GM12872 (cell line): ENCODE data around the gene LCN6.

Source experiments
- TF ChIP-seq, protein P1 (sequence below): IDR thresholded peaks from 3 replicates; pipeline ENCODE4 v1.5.1; 2011; ENCODE audit warnings: low read depth, mild to moderate bottlenecking, low read length, moderate library complexity; ENCODE audit not compliant: insufficient read depth

Gene LCN6

DNA sequence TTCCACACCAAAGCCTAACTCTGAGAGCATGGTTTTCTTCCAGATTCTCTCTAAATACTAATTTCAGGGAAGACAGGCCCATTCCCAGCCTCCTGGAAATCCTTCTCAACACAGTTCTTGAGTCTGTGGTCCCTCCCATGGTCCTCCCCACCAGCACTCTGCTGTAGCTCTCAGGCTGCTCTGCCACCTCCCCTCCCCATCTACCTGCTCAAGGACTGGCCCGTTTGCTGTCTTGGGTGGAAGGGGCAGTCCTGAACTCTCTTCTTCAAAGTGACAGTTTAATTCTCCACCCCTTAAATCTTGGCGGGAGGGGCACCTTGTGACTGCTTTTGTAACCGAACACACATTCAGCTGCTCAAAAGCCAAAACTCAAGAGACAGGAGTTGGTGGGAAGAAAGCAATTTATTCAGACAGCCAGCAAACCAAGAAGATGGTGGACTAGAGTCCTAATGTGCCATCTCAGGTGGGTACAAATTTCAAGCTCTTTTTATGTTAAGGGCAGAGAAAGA is 23.6 kb upstream of the LCN6 start:
- TF ChIP-seq, protein P1, sequence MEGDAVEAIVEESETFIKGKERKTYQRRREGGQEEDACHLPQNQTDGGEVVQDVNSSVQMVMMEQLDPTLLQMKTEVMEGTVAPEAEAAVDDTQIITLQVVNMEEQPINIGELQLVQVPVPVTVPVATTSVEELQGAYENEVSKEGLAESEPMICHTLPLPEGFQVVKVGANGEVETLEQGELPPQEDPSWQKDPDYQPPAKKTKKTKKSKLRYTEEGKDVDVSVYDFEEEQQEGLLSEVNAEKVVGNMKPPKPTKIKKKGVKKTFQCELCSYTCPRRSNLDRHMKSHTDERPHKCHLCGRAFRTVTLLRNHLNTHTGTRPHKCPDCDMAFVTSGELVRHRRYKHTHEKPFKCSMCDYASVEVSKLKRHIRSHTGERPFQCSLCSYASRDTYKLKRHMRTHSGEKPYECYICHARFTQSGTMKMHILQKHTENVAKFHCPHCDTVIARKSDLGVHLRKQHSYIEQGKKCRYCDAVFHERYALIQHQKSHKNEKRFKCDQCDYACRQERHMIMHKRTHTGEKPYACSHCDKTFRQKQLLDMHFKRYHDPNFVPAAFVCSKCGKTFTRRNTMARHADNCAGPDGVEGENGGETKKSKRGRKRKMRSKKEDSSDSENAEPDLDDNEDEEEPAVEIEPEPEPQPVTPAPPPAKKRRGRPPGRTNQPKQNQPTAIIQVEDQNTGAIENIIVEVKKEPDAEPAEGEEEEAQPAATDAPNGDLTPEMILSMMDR, result no peak

DNA sequence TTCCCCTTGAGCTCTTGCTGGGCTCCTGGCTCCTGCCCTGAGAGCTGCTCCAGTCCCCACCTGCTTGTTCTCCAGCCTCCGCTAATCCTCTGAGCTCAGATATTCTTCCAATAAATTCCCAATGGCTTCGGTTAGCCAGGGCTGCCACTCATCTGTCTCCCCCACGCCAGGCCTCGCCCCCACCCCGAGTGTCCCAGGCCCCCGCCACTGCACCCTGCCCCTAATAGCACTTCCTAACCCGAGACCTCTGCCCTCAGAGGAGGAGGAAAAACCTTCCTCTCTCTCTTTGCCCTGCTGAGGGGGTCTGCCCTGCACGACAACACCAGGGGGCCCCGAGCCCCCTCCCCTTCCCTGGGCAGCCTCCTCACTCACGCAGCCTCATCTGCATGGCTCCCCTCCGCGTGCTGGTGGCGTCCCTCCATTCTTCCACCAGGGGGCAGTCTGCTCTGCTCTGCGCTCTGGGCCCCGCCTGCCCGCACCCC is 21.4 kb upstream of the LCN6 start:
- TF ChIP-seq, protein P1, result peak; percentile 76

- TF ChIP-seq, protein P1, result peak; percentile 59
These were observed 18.2 kb upstream of the LCN6 start for GRCh38 chr9:136766410-136767120.

DNA sequence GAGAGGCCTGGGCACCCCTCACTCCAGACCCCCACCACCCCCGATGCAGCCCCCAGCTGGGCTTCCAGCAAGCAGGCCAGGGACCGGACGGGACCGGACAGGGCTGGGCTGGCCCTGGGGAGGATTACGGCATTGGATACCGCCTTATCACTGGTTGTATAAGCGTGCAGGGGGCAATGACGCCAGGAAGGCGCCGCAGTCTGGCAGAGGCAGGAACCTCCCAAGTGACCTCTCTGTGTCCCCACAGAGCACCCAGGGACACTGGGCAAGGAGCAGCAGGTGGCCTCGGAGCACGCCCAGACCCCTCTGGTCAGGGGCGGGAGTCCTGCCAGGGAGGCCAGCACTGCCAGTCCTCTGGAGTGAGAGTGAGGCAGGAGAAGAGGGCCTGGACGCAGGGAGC is 16.7 kb upstream of the LCN6 start:
- TF ChIP-seq, protein P1, result no peak

DNA sequence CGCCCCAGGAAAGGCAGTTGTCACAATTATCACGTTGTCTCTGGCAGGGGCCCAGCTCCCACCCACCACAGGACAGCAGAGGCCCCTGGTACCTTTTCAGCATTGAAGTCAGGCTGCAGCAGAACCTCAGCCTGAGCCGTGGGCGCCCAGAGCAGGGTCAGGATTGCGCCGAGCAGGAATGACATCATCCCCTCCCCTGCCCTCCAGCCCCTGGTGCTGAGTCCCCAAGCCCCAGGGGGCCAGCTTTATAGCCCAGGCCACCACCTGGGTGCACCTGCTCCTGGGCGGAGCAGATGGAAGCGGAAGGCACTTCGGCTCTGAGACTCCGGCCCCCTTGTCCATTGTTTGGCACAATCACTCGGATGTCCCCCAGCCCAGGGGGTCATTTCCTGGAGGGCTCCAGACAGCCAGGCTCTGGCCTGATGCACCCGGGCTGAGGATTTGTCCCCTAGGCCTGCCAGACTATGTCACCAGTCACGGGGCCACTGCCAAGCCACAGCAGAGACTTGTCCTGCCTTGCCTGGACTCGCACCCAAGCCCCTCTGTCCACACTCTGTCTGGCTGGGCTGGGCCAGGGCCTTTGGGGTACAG is 16.1 kb upstream of the LCN6 start, which contains the start of gene LCN15:
Gene LCN15 (minus strand): TSS at position 218 of the 591 bp plus-strand sequence. CDS start 30 bp downstream, at position 188.
- TF ChIP-seq, protein P1, result no peak

DNA sequence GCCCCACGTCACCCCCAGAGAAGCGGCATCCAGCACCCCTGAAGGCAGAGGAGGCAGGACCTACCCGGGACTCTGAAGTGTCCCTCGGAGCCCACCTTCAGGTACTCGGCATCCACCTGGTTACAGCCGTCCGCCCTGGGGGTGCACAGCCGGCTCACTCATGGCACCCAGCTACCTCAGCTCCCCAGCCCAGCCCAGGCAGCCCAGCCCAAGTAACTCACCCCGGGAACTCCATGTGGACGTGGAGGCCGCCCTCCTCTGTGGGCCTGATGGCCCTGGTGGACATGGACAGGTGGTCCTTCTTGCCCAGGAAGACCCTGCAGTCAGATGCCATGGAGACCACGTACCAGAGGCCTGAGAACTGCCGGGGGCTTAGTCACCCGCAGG is 15.3 kb upstream of the LCN6 start:
- TF ChIP-seq, protein P1, result no peak

- TF ChIP-seq, protein P1, result no peak
These were observed 14.8 kb upstream of the LCN6 start for GRCh38 chr9:136762915-136763648.
